HepG2 (cell line): ENCODE measurements around the gene SIRT5. TPM values are rescaled to one million over a fixed set of nuclear protein-coding genes. Genes with fewer than 3 reads are reported as not detected.

Experiments used
- EP300 ChIP-seq, 3 experiments: sonication (generic) in 1 of 3; formaldehyde crosslinking in 1 of 3; IDR thresholded peaks; 2 replicates each; pipeline versions ENCODE4 v1.5.1 to v1.6.1; 2011 to 2020; ENCODE audit warnings: low read depth in 2 of 3, low read length in 2 of 3, borderline replicate concordance in 1 of 3, improper control_type of control experiment in 1 of 3, mild to moderate bottlenecking in 1 of 3, missing genetic modification reagents in 1 of 3, moderate library complexity in 1 of 3
- KAT2B ChIP-seq: fragments of 150-350 bp; IDR thresholded peaks from 2 replicates; pipeline ENCODE4 v1.6.1; 2014; ENCODE audit warnings: low read depth, low read length, borderline replicate concordance
- KDM5A ChIP-seq: fragments of 200-600 bp; sonication (generic); IDR thresholded peaks from 2 replicates; pipeline ENCODE4 v1.7.0; 2018; ENCODE audit warnings: antibody characterized with exemption, mild to moderate bottlenecking, low read length, borderline replicate concordance
- LCORL ChIP-seq, 2 experiments: fragments of 450-650 bp in 1 of 2; sonication (generic) in 1 of 2; formaldehyde crosslinking in 1 of 2; IDR thresholded peaks; 2 replicates each; pipeline versions ENCODE4 v1.5.0 to v1.6.1; 2017 to 2020; ENCODE audit warnings: antibody characterized with exemption in 1 of 2, missing genetic modification reagents in 1 of 2
- RORA ChIP-seq: sonication (generic); formaldehyde crosslinking; IDR thresholded peaks from 2 replicates; pipeline ENCODE4 v1.5.0; 2020; ENCODE audit warnings: mild to moderate bottlenecking, missing genetic modification reagents, moderate library complexity
- SAP130 ChIP-seq: IDR thresholded peaks from 2 replicates; pipeline ENCODE4 v1.6.1; 2016; ENCODE audit warnings: low read depth
- SNAPC2 ChIP-seq: sonication (generic); formaldehyde crosslinking; IDR thresholded peaks from 2 replicates; pipeline ENCODE4 v1.8.1; 2022; ENCODE audit warnings: mild to moderate bottlenecking, missing genetic modification reagents
- SOX13 ChIP-seq, 3 experiments: fragments of 450-650 bp in 1 of 3; sonication (generic) in 1 of 3; formaldehyde crosslinking in 1 of 3; IDR thresholded peaks in 2 of 3; conservative IDR thresholded peaks in 1 of 3; 2 replicates each; pipeline versions ENCODE4 v1.5.0 to v1.6.1; 2016 to 2020; ENCODE audit warnings: antibody characterized with exemption in 1 of 3, mild to moderate bottlenecking in 1 of 3, missing compliant biosample characterization in 1 of 3, missing genetic modification reagents in 1 of 3, moderate library complexity in 1 of 3
- ZNF598 ChIP-seq: sonication (generic); formaldehyde crosslinking; IDR thresholded peaks from 2 replicates; pipeline ENCODE4 v1.5.1; 2020; ENCODE audit warnings: mild to moderate bottlenecking, missing genetic modification reagents, borderline replicate concordance
- ZNF790 ChIP-seq: sonication (generic); formaldehyde crosslinking; IDR thresholded peaks from 2 replicates; pipeline ENCODE4 v1.8.0; 2022; ENCODE audit warnings: missing genetic modification reagents, mild to moderate bottlenecking, borderline replicate concordance
- polyA plus RNA-seq, 8 experiments: library from polyadenylated mRNA; depleted of rRNA in 3 of 8; stranded (reverse) in 7 of 8; unstranded in 1 of 8; fragments of >200 nt; fragmentation: Illumina TruSeq in 4 of 8; extraction: Trizol in 4 of 8; gene quantifications; 2 replicates each; pipeline versions ENCODE4 v1.2.1 to v1.2.3, GENCODE V29; 2011 to 2016; ENCODE audit warnings: low read depth in 4 of 8, missing spikeins in 1 of 8, mixed read lengths in 1 of 8; ENCODE audit not compliant: insufficient read depth in 1 of 8
- total RNA-seq, 5 experiments: library from RNA; depleted of rRNA; stranded (reverse); fragments of >200 nt; fragmentation: Illumina TruSeq; extraction: Trizol; gene quantifications; 2 replicates each; pipeline ENCODE4 v1.2.3, GENCODE V29; 2016; ENCODE audit warnings: low read depth in 1 of 5
- TF ChIP-seq, protein P1 (sequence below): IDR thresholded peaks from 2 replicates; pipeline ENCODE4 v1.6.1; 2016
- TF ChIP-seq, protein P2 (sequence below): sonication (generic); formaldehyde crosslinking; IDR thresholded peaks from 2 replicates; pipeline ENCODE4 v1.8.0; 2022; ENCODE audit warnings: missing genetic modification reagents, mild to moderate bottlenecking, inconsistent platforms, borderline replicate concordance
- TF ChIP-seq, protein P3 (sequence below): sonication (generic); formaldehyde crosslinking; IDR thresholded peaks from 2 replicates; pipeline ENCODE4 v1.5.1; 2020; ENCODE audit warnings: missing genetic modification reagents, mild to moderate bottlenecking, borderline replicate concordance
- TF ChIP-seq, protein P4 (sequence below), 2 experiments: sonication (generic) in 1 of 2; formaldehyde crosslinking in 1 of 2; IDR thresholded peaks; 2 replicates each; pipeline versions ENCODE4 v1.6.1 to v1.9.0; 2014 to 2022; ENCODE audit warnings: antibody characterized with exemption in 1 of 2, borderline replicate concordance in 1 of 2, inconsistent platforms in 1 of 2, low read depth in 1 of 2, missing genetic modification reagents in 1 of 2

SIRT5 gene
- total and polyA plus RNA-seq, 2 of the 13 experiments (the other 11 are each of a cell fraction or from before 2014, with no cell fraction given), result 14.1 to 16.6 TPM

DNA sequence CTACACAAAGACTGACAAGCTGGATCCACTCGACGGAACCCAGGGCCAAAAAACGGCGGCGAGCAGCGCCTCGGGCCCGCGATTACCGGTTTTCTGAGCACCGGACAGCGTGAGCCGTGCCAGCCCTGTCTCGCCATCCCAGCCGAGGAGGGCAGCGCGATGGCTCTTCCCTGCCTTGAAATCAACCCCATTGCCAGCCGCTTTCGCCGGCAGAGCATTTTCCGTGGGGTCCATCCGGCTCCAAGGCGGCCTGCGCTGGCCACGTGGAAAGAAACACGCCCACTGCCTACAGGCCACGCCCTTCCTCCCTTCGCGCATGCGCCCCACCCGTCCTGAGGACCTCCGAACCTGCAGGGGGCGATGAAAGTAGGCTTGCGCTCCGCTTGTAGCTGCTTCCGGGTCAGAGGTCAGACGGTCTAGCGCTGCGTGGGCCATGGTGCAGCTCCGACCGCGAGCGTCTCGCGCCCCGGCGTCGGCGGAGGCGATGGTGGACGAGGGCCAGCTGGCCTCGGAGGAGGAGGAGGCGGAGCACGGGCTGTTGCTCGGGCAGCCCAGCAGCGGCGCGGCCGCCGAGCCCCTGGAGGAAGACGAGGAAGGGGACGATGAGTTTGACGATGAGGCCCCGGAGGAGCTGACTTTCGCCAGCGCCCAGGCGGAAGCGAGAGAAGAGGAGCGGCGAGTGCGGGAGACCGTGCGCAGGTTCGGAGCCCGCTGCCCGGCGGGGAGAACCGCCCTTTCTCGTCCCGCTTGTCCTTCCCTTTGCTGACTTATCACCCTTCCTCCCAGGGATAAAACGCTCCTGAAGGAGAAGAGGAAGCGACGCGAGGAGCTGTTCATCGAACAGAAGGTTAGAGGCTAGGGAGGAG, 40.8 kb downstream of the SIRT5 start, which contains the start of gene NOL7 (continued):
- TF ChIP-seq, protein P1, sequence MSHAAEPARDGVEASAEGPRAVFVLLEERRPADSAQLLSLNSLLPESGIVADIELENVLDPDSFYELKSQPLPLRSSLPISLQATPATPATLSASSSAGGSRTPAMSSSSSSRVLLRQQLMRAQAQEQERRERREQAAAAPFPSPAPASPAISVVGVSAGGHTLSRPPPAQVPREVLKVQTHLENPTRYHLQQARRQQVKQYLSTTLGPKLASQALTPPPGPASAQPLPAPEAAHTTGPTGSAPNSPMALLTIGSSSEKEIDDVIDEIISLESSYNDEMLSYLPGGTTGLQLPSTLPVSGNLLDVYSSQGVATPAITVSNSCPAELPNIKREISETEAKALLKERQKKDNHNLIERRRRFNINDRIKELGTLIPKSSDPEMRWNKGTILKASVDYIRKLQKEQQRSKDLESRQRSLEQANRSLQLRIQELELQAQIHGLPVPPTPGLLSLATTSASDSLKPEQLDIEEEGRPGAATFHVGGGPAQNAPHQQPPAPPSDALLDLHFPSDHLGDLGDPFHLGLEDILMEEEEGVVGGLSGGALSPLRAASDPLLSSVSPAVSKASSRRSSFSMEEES (CRISPR knock-in tag), result peak; percentile 78
- peak; percentile 91 for TF ChIP-seq ZNF790 (CRISPR knock-in tag)
- peak; percentile 100 for TF ChIP-seq SAP130 (CRISPR knock-in tag)
- TF ChIP-seq EP300 (IDR thresholded peaks at IDR 0.05; ENCODE audit: low read depth in 2 of 2, low read length in 2 of 2), result peak in 1 of 2 experiments; percentile 11; a peak in 1 of 4 replicates
- peak; percentile 57 for TF ChIP-seq EP300 (CRISPR knock-in tag; IDR thresholded peaks at IDR 0.05; ENCODE audit: borderline replicate concordance)
- no peak for TF ChIP-seq SOX13 (IDR thresholded peaks at IDR 0.05)
- TF ChIP-seq SOX13 (CRISPR knock-in tag; conservative IDR thresholded peaks at IDR 0.05 in 1 of 2, IDR thresholded peaks at IDR 0.05 in 1 of 2), result peak in 1 of 2 experiments; percentile 82; a peak in 2 of 4 replicates
- TF ChIP-seq SNAPC2 (CRISPR knock-in tag), result peak; percentile 96
- TF ChIP-seq ZNF598, result peak; percentile 99; the same call in 1 of the 2 replicates
- no peak for TF ChIP-seq LCORL (IDR thresholded peaks at IDR 0.05)
- peak; percentile 82 for TF ChIP-seq LCORL (CRISPR knock-in tag; IDR thresholded peaks at IDR 0.05)
- TF ChIP-seq, protein P2, sequence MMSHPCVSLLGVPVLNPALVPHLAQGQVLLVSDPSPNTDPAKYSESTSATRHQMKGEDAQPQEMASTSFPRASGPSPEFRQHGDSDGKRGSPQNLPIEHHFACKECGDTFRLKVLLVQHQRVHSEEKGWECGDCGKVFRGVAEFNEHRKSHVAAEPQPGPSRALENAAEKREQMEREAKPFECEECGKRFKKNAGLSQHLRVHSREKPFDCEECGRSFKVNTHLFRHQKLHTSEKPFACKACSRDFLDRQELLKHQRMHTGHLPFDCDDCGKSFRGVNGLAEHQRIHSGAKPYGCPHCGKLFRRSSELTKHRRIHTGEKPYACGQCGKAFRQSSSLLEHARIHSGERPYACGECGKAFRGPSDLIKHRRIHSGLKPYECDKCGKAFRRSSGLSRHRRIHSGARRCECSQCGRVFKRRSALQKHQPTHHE (CRISPR knock-in tag), result peak; percentile 78
- TF ChIP-seq, protein P3, sequence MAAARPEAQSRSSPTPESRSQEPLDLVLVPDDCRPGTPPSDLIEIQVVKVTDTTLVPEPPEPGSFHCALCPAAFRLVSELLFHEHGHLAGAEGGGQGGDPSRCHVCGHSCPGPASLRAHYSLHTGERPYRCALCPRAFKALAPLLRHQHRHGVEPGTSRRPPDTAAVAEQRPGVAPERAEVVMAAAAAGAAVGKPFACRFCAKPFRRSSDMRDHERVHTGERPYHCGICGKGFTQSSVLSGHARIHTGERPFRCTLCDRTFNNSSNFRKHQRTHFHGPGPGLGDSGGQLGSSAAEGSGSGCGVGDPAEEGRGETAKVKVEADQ (CRISPR knock-in tag), result peak; percentile 99
- TF ChIP-seq KAT2B, result 0 out of 2 replicates have a peak, but pooled peaks have one; percentile 1
- no peak for TF ChIP-seq RORA
- TF ChIP-seq, protein P4, sequence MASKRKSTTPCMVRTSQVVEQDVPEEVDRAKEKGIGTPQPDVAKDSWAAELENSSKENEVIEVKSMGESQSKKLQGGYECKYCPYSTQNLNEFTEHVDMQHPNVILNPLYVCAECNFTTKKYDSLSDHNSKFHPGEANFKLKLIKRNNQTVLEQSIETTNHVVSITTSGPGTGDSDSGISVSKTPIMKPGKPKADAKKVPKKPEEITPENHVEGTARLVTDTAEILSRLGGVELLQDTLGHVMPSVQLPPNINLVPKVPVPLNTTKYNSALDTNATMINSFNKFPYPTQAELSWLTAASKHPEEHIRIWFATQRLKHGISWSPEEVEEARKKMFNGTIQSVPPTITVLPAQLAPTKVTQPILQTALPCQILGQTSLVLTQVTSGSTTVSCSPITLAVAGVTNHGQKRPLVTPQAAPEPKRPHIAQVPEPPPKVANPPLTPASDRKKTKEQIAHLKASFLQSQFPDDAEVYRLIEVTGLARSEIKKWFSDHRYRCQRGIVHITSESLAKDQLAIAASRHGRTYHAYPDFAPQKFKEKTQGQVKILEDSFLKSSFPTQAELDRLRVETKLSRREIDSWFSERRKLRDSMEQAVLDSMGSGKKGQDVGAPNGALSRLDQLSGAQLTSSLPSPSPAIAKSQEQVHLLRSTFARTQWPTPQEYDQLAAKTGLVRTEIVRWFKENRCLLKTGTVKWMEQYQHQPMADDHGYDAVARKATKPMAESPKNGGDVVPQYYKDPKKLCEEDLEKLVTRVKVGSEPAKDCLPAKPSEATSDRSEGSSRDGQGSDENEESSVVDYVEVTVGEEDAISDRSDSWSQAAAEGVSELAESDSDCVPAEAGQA (IDR thresholded peaks at IDR 0.05; ENCODE audit: low read depth), result peak; percentile 92
- TF ChIP-seq, protein P4 (CRISPR knock-in tag; IDR thresholded peaks at IDR 0.05; ENCODE audit: borderline replicate concordance), result peak; percentile 84; the same call in 1 of the 2 replicates
- peak; percentile 97 for TF ChIP-seq KDM5A
